Measurements from ENCODE around the gene NMRK2. TPM values are rescaled to one million over a fixed set of nuclear protein-coding genes. Genes with fewer than 3 reads are reported as not detected.
A peak's percentile ranks its signal among the peaks of the same experiment; 100 is the strongest.

The NMRK2 gene
- total RNA-seq, 1 donor from 2014 or later: not detected

DNA sequence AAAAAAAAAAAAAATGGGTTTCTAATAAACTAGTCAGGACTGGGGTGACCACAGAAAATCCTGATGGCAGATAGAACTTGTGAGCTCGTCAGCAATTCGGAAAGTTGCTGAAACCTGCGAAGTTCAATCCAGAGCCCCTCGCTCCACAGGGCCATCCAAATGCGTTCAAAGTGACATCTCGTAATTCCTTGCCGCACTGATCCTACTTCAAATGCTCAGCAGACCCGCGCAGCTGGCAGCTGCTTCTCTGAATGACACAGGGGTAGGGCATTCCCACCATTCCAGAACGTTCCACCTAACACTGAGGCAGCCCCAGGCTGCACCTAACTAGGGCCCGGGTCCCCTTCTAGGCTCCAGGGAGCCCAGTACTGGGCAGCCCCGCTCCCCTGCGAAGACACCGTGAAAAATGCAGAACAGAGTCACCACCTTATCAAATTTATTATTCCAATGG, 42.8 kb downstream of the NMRK2 start:
- no peaks in the 10 kb centered on the region for H3K4me1 ChIP-seq
- peaks cover 0 to 52% of the 10 kb centered on the region in 2 donors for H3K36me3 ChIP-seq
- DNase-seq (ENCODE audit: extremely low spot score in 2 of 2): no peak
- H3K9me3 ChIP-seq: no peaks in the 10 kb centered on the region
- no peak overlapping the region for H3K27ac ChIP-seq
- no peak overlapping the region for H3K4me3 ChIP-seq
- no peak for TF ChIP-seq POLR2AphosphoS5 (IDR thresholded peaks at IDR 0.05; ENCODE audit: insufficient read depth in 1 of 2, low read depth in 1 of 2)
- intact Hi-C loops (cut with DNase I): no loop called here
- H3K27me3 ChIP-seq: no peaks in the 10 kb centered on the region

DNA sequence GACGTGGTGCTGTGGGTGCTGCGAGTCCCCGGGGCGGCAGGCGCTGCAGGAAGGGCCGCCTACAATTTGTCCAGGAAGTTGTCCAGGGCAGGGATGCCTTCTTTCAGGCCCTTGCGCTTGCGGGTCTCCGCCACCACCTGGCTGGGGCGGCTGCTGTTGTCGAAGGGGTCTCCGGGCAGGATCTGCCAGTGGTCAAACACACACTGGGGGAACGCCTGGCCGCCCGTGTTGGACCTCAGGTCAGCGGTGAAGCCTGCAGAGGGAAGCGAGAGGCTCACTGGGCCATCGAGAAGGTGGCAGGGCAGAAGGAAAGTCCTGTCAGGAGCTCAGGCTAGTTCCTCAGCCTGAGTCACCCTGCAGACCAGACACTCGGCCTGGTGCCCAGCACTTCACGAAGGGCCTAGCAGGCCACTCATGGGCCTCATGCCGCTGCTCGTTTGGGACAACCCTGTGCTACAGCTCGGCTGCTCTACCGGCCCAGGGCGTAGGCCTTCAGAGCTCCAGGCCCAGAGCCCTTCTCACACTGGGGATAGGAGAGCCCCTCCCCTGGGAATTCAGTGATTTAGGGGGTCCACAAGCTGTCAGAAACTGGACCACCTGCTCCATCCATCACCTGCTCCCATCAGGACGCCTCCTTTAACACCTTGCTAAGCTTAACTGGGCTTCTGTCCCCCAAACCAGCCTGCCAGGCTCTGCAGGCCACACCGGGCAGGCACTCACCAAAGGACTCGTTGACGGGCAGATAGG, 43.8 kb downstream of the NMRK2 start:
- TF ChIP-seq, protein P1, sequence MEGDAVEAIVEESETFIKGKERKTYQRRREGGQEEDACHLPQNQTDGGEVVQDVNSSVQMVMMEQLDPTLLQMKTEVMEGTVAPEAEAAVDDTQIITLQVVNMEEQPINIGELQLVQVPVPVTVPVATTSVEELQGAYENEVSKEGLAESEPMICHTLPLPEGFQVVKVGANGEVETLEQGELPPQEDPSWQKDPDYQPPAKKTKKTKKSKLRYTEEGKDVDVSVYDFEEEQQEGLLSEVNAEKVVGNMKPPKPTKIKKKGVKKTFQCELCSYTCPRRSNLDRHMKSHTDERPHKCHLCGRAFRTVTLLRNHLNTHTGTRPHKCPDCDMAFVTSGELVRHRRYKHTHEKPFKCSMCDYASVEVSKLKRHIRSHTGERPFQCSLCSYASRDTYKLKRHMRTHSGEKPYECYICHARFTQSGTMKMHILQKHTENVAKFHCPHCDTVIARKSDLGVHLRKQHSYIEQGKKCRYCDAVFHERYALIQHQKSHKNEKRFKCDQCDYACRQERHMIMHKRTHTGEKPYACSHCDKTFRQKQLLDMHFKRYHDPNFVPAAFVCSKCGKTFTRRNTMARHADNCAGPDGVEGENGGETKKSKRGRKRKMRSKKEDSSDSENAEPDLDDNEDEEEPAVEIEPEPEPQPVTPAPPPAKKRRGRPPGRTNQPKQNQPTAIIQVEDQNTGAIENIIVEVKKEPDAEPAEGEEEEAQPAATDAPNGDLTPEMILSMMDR (IDR thresholded peaks at IDR 0.05): no peak
- TF ChIP-seq POLR2AphosphoS5 (IDR thresholded peaks at IDR 0.05; ENCODE audit: insufficient read depth in 1 of 2, low read depth in 1 of 2): no peak
- TF ChIP-seq POLR2A (IDR thresholded peaks at IDR 0.05): no peak
- Histone ChIP-seq H3K9me3 (no peaks in the 10 kb centered on the region), H3K36me3 (peaks cover 3 to 62% of the 10 kb centered on the region in 2 donors), H3K27ac (no peak overlapping the region), H3K27me3 (no peaks in the 10 kb centered on the region), H3K4me1 (no peaks in the 10 kb centered on the region), H3K4me3 (no peak overlapping the region)
- intact Hi-C loops (cut with DNase I): no loop called here
- DNase-seq (ENCODE audit: extremely low spot score in 2 of 2): no peak

- H3K36me3 ChIP-seq: peaks cover 3 to 70% of the 10 kb centered on the region in 2 donors
- intact Hi-C loops (cut with DNase I): no loop called here
- no peaks in the 10 kb centered on the region for H3K9me3 ChIP-seq
- no peaks in the 10 kb centered on the region for H3K27me3 ChIP-seq
- no peak for DNase-seq (ENCODE audit: extremely low spot score in 2 of 2)
- no peaks in the 10 kb centered on the region for H3K4me1 ChIP-seq
- no peak overlapping the region for H3K4me3 ChIP-seq
- TF ChIP-seq POLR2A (IDR thresholded peaks at IDR 0.05) (no peak), POLR2AphosphoS5 (IDR thresholded peaks at IDR 0.05; ENCODE audit: insufficient read depth in 1 of 2, low read depth in 1 of 2) (no peak)
- TF ChIP-seq, protein P1 (IDR thresholded peaks at IDR 0.05): no peak
- no peak overlapping the region for H3K27ac ChIP-seq
Measured at GRCh38 chr19:3977242-3978143, 44.6 kb downstream of the NMRK2 start.

DNA sequence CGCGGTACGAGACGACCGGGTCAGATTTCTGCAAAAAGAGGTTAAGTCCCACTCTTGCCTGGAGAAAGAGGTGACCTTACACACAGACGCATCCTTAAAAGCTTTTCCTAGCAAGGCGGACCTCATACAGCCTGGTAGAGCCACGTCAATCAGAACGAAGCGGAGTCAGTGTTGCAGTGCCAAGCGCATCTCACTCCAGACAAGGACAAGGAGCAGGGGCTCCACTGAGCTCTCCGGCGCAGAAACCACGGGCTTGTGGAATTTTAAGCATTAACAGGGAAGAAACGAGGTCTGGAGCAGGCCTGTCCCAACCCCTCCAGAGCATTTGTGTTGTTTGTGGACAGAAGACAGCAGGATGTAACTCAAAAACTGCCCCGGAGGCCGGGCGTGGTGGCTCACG, 45.3 kb downstream of the NMRK2 start:
- H3K36me3 ChIP-seq: peaks cover 3 to 77% of the 10 kb centered on the region in 2 donors
- DNase-seq (ENCODE audit: extremely low spot score in 2 of 2): no peak

GRCh38 chr19:3979289-3979673, 46.4 kb downstream of the NMRK2 start:
- TF ChIP-seq, protein P1 (IDR thresholded peaks at IDR 0.05): no peak
- TF ChIP-seq POLR2AphosphoS5 (IDR thresholded peaks at IDR 0.05; ENCODE audit: insufficient read depth in 1 of 2, low read depth in 1 of 2) (peak in 1 of 2 donors; percentile 9), POLR2A (IDR thresholded peaks at IDR 0.05) (no peak)
- H3K9me3 ChIP-seq: no peaks in the 10 kb centered on the region
- DNase-seq (ENCODE audit: extremely low spot score in 2 of 2): no peak
- peaks cover 16% of the 10 kb centered on the region for H3K4me1 ChIP-seq
- intact Hi-C loops (cut with DNase I): no loop called here
- H3K36me3 ChIP-seq: peaks cover 3 to 88% of the 10 kb centered on the region in 2 donors
- no peak overlapping the region for H3K4me3 ChIP-seq
- no peak overlapping the region for H3K27ac ChIP-seq
- no peaks in the 10 kb centered on the region for H3K27me3 ChIP-seq

More for the DNA sequence above, 45.3 kb downstream of the NMRK2 start:
- Histone ChIP-seq H3K4me1 (peaks cover 5% of the 10 kb centered on the region), H3K27me3 (no peaks in the 10 kb centered on the region), H3K27ac (no peak overlapping the region), H3K4me3 (no peak overlapping the region), H3K9me3 (no peaks in the 10 kb centered on the region)
- intact Hi-C loops (cut with DNase I): no loop called here
- TF ChIP-seq POLR2A (IDR thresholded peaks at IDR 0.05): no peak
- TF ChIP-seq POLR2AphosphoS5 (IDR thresholded peaks at IDR 0.05; ENCODE audit: insufficient read depth in 1 of 2, low read depth in 1 of 2): no peak
- TF ChIP-seq, protein P1 (IDR thresholded peaks at IDR 0.05): no peak
